ENCODE data around the gene PHKB. TPM values are rescaled to one million over a fixed set of nuclear protein-coding genes. Genes with fewer than 3 reads are reported as not detected.

The PHKB gene
- total RNA-seq, 1 donor from 2014 or later: 49.6 TPM

GRCh38 chr16:47636501-47637099 is 175.5 kb downstream of the PHKB start:
- H3K4me3 Mint-ChIP-seq (ENCODE audit: unreplicated experiment): no peak overlapping the region
- Histone ChIP-seq H2AFZ (ENCODE audit: low read depth, low read length) (no peak overlapping the region), H3K4me2 (ENCODE audit: low read length) (no peak overlapping the region), H3K27ac (ENCODE audit: low read depth, low read length) (no peak overlapping the region), H3K9me3 (ENCODE audit: insufficient read depth, low read depth, low read length) (no peaks in the 10 kb centered on the region), H3K4me3 (ENCODE audit: insufficient read depth, low read depth, low read length) (no peak overlapping the region), H3K9ac (ENCODE audit: low read length) (no peak overlapping the region), H3K27me3 (ENCODE audit: insufficient read depth, low read length) (no peaks in the 10 kb centered on the region), H3K4me1 (ENCODE audit: insufficient read depth, low read length) (no peaks in the 10 kb centered on the region), H3K36me3 (ENCODE audit: insufficient read depth, low read length) (peaks cover 3% of the 10 kb centered on the region), H4K20me1 (ENCODE audit: insufficient read depth, low read length) (no peaks in the 10 kb centered on the region), H3K79me2 (ENCODE audit: insufficient read depth, low read length) (no peaks in the 10 kb centered on the region)
- DNase-seq (ENCODE audit: low read depth): no peak
- no peaks in the 10 kb centered on the region for H3K27me3 Mint-ChIP-seq (ENCODE audit: low read depth, unreplicated experiment)
- TF ChIP-seq EZH2 (IDR thresholded peaks at IDR 0.05; ENCODE audit: insufficient read depth, low read length) (no peak), CTCF (IDR thresholded peaks at IDR 0.05; ENCODE audit: insufficient read depth, low read depth, low read length) (no peak)
- H3K27ac Mint-ChIP-seq (ENCODE audit: unreplicated experiment): no peak overlapping the region
- peaks cover 7% of the 10 kb centered on the region for H3K36me3 Mint-ChIP-seq (ENCODE audit: low read depth, unreplicated experiment)
- H3K9me3 Mint-ChIP-seq (ENCODE audit: unreplicated experiment): no peaks in the 10 kb centered on the region
- H3K4me1 Mint-ChIP-seq (ENCODE audit: low read depth, unreplicated experiment): no peaks in the 10 kb centered on the region
- FAIRE-seq: no peak

GRCh38 chr16:47638175-47638574 is 177.0 kb downstream of the PHKB start:
- H3K27ac Mint-ChIP-seq (ENCODE audit: unreplicated experiment): no peak overlapping the region
- no peaks in the 10 kb centered on the region for H3K4me1 ChIP-seq (ENCODE audit: insufficient read depth, low read length)
- H3K9me3 Mint-ChIP-seq (ENCODE audit: unreplicated experiment): no peaks in the 10 kb centered on the region
- H3K9me3 ChIP-seq (ENCODE audit: insufficient read depth, low read depth, low read length): no peaks in the 10 kb centered on the region
- FAIRE-seq (no peak), DNase-seq (ENCODE audit: low read depth) (no peak)
- no peak for TF ChIP-seq EZH2 (IDR thresholded peaks at IDR 0.05; ENCODE audit: insufficient read depth, low read length)
- no peak for TF ChIP-seq CTCF (IDR thresholded peaks at IDR 0.05; ENCODE audit: insufficient read depth, low read depth, low read length)
- no peak overlapping the region for H3K9ac ChIP-seq (ENCODE audit: low read length)
- no peak overlapping the region for H3K4me2 ChIP-seq (ENCODE audit: low read length)
- H3K27me3 Mint-ChIP-seq (ENCODE audit: low read depth, unreplicated experiment): no peaks in the 10 kb centered on the region
- H3K36me3 ChIP-seq (ENCODE audit: insufficient read depth, low read length): peaks cover 3% of the 10 kb centered on the region
- H3K4me3 ChIP-seq (ENCODE audit: insufficient read depth, low read depth, low read length): no peak overlapping the region
- H3K27ac ChIP-seq (ENCODE audit: low read depth, low read length): no peak overlapping the region
- H4K20me1 ChIP-seq (ENCODE audit: insufficient read depth, low read length): no peaks in the 10 kb centered on the region
- H3K4me1 Mint-ChIP-seq (ENCODE audit: low read depth, unreplicated experiment): peaks cover 3% of the 10 kb centered on the region
- peaks cover 7% of the 10 kb centered on the region for H3K36me3 Mint-ChIP-seq (ENCODE audit: low read depth, unreplicated experiment)
- no peaks in the 10 kb centered on the region for H3K79me2 ChIP-seq (ENCODE audit: insufficient read depth, low read length)
- H3K27me3 ChIP-seq (ENCODE audit: insufficient read depth, low read length): no peaks in the 10 kb centered on the region
- no peak overlapping the region for H3K4me3 Mint-ChIP-seq (ENCODE audit: unreplicated experiment)
- H2AFZ ChIP-seq (ENCODE audit: low read depth, low read length): no peak overlapping the region

- Mint-ChIP-seq H3K27ac (ENCODE audit: unreplicated experiment) (no peak overlapping the region), H3K36me3 (ENCODE audit: low read depth, unreplicated experiment) (peaks cover 2% of the 10 kb centered on the region)
- no peak for TF ChIP-seq CTCF (IDR thresholded peaks at IDR 0.05; ENCODE audit: insufficient read depth, low read depth, low read length)
- no peak for TF ChIP-seq EZH2 (IDR thresholded peaks at IDR 0.05; ENCODE audit: insufficient read depth, low read length)
These were observed 179.5 kb downstream of the PHKB start for GRCh38 chr16:47640661-47641060.

More at GRCh38 chr16:47640661-47641060, 179.5 kb downstream of the PHKB start:
- no peaks in the 10 kb centered on the region for H3K9me3 Mint-ChIP-seq (ENCODE audit: unreplicated experiment)
- H3K27ac ChIP-seq (ENCODE audit: low read depth, low read length): no peak overlapping the region
- peaks cover 11% of the 10 kb centered on the region for H3K4me1 ChIP-seq (ENCODE audit: insufficient read depth, low read length)
- H3K4me3 ChIP-seq (ENCODE audit: insufficient read depth, low read depth, low read length): no peak overlapping the region
- H3K27me3 Mint-ChIP-seq (ENCODE audit: low read depth, unreplicated experiment): no peaks in the 10 kb centered on the region
- H3K9ac ChIP-seq (ENCODE audit: low read length): no peak overlapping the region
- H3K9me3 ChIP-seq (ENCODE audit: insufficient read depth, low read depth, low read length): no peaks in the 10 kb centered on the region
- H3K4me2 ChIP-seq (ENCODE audit: low read length): no peak overlapping the region
- FAIRE-seq (no peak), DNase-seq (ENCODE audit: low read depth) (no peak)
- peaks cover 3% of the 10 kb centered on the region for H3K36me3 ChIP-seq (ENCODE audit: insufficient read depth, low read length)
- no peaks in the 10 kb centered on the region for H4K20me1 ChIP-seq (ENCODE audit: insufficient read depth, low read length)
- H3K27me3 ChIP-seq (ENCODE audit: insufficient read depth, low read length): no peaks in the 10 kb centered on the region
- H3K4me3 Mint-ChIP-seq (ENCODE audit: unreplicated experiment): no peak overlapping the region
- H3K79me2 ChIP-seq (ENCODE audit: insufficient read depth, low read length): no peaks in the 10 kb centered on the region
- no peak overlapping the region for H2AFZ ChIP-seq (ENCODE audit: low read depth, low read length)
- peaks cover 14% of the 10 kb centered on the region for H3K4me1 Mint-ChIP-seq (ENCODE audit: low read depth, unreplicated experiment)
